Liver (tissue), 9 donors: Measurements from ENCODE around the gene ZNF365. TPM values are rescaled to one million over a fixed set of nuclear protein-coding genes. Genes with fewer than 3 reads are reported as not detected.
"Not testable (repeated sequence)": the region's sequence is repeated elsewhere in the genome, so short reads cannot be mapped to it uniquely, and the experiment has no call there.

Experiments used
- DNase-seq: peaks from one replicate; pipeline ENCODE4 v3.0.0-alpha.2; 2017; ENCODE audit warnings: low spot score
- H3K27ac ChIP-seq, 2 donors: one replicate each; pipeline ENCODE4 v1.7.0; 2013; ENCODE audit warnings: inconsistent platforms in 2 of 2, low read length in 2 of 2, control low read depth in 1 of 2, low read depth in 1 of 2, mild to moderate bottlenecking in 1 of 2
- H3K27me3 ChIP-seq, 4 donors: one replicate each; pipeline versions ENCODE4 v1.6.1 to v1.7.0; 2013; ENCODE audit warnings: low read length in 3 of 4, inconsistent platforms in 1 of 4, mild to moderate bottlenecking in 1 of 4, moderate library complexity in 1 of 4; ENCODE audit not compliant: control insufficient read depth in 4 of 4, insufficient read depth in 4 of 4
- H3K36me3 ChIP-seq, 4 donors: one replicate each; pipeline versions ENCODE4 v1.6.1 to v1.7.0; 2013; ENCODE audit warnings: low read length in 3 of 4, mild to moderate bottlenecking in 3 of 4, low read depth in 1 of 4, moderate library complexity in 1 of 4; ENCODE audit not compliant: control insufficient read depth in 4 of 4, insufficient read depth in 3 of 4
- H3K4me1 ChIP-seq, 4 donors: one replicate each; pipeline versions ENCODE4 v1.6.1 to v1.7.0; 2013; ENCODE audit warnings: low read length in 3 of 4, mild to moderate bottlenecking in 3 of 4, moderate library complexity in 1 of 4; ENCODE audit not compliant: control insufficient read depth in 4 of 4, insufficient read depth in 4 of 4
- H3K4me3 ChIP-seq, 3 donors: one replicate each; pipeline versions ENCODE4 v1.6.1 to v1.7.0; 2013; ENCODE audit warnings: low read length in 3 of 3, control low read depth in 1 of 3, low read depth in 1 of 3, mild to moderate bottlenecking in 1 of 3
- H3K9ac ChIP-seq, 2 donors: one replicate each; pipeline ENCODE4 v1.7.0; 2013; ENCODE audit warnings: low read length in 2 of 2, mild to moderate bottlenecking in 2 of 2, moderate library complexity in 2 of 2, control low read depth in 1 of 2, low read depth in 1 of 2
- H3K9me3 ChIP-seq, 4 donors: one replicate each; pipeline versions ENCODE4 v1.6.1 to v1.7.0; 2013; ENCODE audit warnings: low read length in 3 of 4; ENCODE audit not compliant: control insufficient read depth in 4 of 4
- FOXA1 ChIP-seq: IDR thresholded peaks from 2 replicates; pipeline ENCODE4 v1.6.1; 2016; ENCODE audit warnings: antibody characterized with exemption
- FOXA2 ChIP-seq: IDR thresholded peaks from 2 replicates; pipeline ENCODE4 v1.6.1; 2016; ENCODE audit warnings: antibody characterized with exemption
- HNF4A ChIP-seq, 2 donors: conservative IDR thresholded peaks; 2 replicates each; pipeline ENCODE4 v1.6.1; 2016; ENCODE audit warnings: antibody characterized with exemption in 2 of 2, mild to moderate bottlenecking in 2 of 2
- HNF4G ChIP-seq: IDR thresholded peaks from 2 replicates; pipeline ENCODE4 v1.6.1; 2016; ENCODE audit warnings: antibody characterized with exemption
- JUND ChIP-seq, 2 donors: IDR thresholded peaks; 2 replicates each; pipeline ENCODE4 v1.6.1; 2016; ENCODE audit warnings: antibody characterized with exemption in 2 of 2
- WGBS: extraction: QIAGEN DNeasy Blood & Tissue Kit; methylation state at CpG from one replicate; pipeline ENCODE4 v1.1.7; 2013; 5-methylcytosine and 5-hydroxymethylcytosine counted together
- polyA plus RNA-seq, 2 donors: library from polyadenylated mRNA; stranded (reverse) in 1 of 2; unstranded in 1 of 2; fragments of 200-250 nt in 1 of 2; fragments of >200 nt in 1 of 2; fragmentation: Nextera tagmentation in 1 of 2; extraction: Ambion mirVana in 1 of 2; gene quantifications; one replicate each; pipeline versions ENCODE4 v1.2.1 to v1.2.3, GENCODE V29; 2013 to 2015
- total RNA-seq, 2 donors: library from RNA; depleted of rRNA; stranded (reverse); fragments of >200 nt; gene quantifications; one replicate each; pipeline ENCODE4 v1.2.3, GENCODE V29; 2014
- TF ChIP-seq, protein P1 (sequence below): IDR thresholded peaks from 2 replicates; pipeline ENCODE4 v1.6.1; 2016; ENCODE audit warnings: antibody characterized with exemption
- TF ChIP-seq, protein P2 (sequence below): fragments of 150-350 bp; IDR thresholded peaks from 2 replicates; pipeline ENCODE4 v1.5.1; 2017; ENCODE audit warnings: improper control_type of control experiment, low read depth, low read length; ENCODE audit not compliant: missing input control
- donor health status: healthy.
- donor health status: healthy.
- donor health status: healthy.
- donor health status: healthy.
- donor health status: healthy.

The ZNF365 gene
- total and polyA plus RNA-seq, 4 donors = under 0.01 TPM; not detected in 3

DNA sequence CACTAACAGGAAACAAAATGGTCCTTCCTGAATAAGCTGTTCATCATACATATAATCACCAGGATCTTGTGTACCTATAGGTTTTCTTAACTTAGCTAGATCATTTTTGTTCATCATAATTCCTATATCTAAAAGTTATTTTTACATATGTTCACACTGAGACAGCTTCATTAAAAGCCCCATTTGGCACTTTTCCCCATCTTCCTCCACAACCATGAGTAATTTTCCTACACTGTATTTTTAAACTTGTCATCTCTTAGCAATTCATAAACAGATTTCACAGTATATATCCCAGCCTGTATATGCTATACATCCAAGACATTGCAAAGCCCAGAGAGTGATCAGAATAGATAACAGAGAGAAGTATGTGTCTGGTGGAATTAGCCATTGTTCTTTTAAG lies 28.3 kb downstream of the ZNF365 start:
- Histone ChIP-seq H3K9ac (no peak overlapping the region), H3K36me3 (no peaks in the 10 kb centered on the region), H3K4me1 (no peaks in the 10 kb centered on the region), H3K4me3 (no peak overlapping the region), H3K27me3 (peaks cover 0 to 3% (median 0%) of the 10 kb centered on the region in 4 donors), H3K27ac (no peak overlapping the region), H3K9me3 (peaks cover 0 to 5% (median 4%) of the 10 kb centered on the region in 4 donors)
- DNase-seq = no peak
- TF ChIP-seq FOXA1 (no peak), JUND (IDR thresholded peaks at IDR 0.05) (no peak), FOXA2 (no peak), HNF4G (no peak)
- TF ChIP-seq, protein P1, sequence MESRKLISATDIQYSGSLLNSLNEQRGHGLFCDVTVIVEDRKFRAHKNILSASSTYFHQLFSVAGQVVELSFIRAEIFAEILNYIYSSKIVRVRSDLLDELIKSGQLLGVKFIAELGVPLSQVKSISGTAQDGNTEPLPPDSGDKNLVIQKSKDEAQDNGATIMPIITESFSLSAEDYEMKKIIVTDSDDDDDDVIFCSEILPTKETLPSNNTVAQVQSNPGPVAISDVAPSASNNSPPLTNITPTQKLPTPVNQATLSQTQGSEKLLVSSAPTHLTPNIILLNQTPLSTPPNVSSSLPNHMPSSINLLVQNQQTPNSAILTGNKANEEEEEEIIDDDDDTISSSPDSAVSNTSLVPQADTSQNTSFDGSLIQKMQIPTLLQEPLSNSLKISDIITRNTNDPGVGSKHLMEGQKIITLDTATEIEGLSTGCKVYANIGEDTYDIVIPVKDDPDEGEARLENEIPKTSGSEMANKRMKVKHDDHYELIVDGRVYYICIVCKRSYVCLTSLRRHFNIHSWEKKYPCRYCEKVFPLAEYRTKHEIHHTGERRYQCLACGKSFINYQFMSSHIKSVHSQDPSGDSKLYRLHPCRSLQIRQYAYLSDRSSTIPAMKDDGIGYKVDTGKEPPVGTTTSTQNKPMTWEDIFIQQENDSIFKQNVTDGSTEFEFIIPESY = no peak

DNA sequence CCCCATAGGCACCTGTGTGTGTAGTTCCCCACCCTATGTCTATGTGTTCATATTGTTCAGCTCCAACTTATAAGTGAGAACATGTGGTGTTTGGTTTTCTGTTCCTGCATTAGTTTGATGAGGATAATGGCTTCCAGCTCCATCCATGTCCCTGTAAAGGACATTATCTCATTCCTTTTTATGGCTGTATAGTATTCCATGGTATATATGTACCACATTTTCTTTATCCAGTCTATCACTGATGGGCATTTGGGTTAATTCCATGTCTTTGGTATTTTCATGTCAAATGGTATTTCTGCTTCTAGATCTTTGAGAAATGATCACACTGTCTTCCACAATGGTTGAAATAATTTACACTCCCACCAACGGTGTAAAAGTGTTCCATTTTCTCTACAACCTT lies 36.4 kb downstream of the ZNF365 start:
- H3K9ac ChIP-seq, H3K27me3 ChIP-seq: not testable (repeated sequence)
- WGBS = 73% methylated on average over 1 of the region's 1 CpG

DNA sequence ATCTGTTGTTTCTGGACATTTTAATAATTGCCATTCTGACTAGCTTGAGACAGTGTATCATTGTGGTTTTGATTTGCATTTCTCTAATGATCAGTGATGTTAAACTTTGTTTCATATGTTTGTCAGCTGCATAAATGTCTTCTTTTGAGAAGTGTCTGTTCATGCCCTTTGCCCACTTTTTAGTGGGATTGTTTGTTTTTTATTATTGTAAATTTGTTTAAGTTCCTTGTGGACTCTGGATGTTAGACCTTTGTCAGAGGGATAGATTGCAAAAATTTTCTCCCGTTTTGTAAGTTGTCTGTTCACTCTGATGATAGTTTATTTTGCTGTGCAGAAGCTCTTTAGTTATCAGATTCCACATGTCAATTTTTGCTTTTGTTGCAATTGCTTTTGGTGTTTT lies 36.8 kb downstream of the ZNF365 start:
- not testable (repeated sequence) for H3K9ac ChIP-seq, DNase-seq, H3K4me1 ChIP-seq, H3K27me3 ChIP-seq, H3K27ac ChIP-seq, H3K4me3 ChIP-seq, H3K36me3 ChIP-seq
- peaks cover 0 to 15% (median 9%) of the 10 kb centered on the region in 4 donors for H3K9me3 ChIP-seq
- WGBS = 21% methylated on average over 1 of the region's 1 CpG
- peak in 1 of 2 donors; percentile 16 for TF ChIP-seq HNF4A (conservative IDR thresholded peaks at IDR 0.05)

More for the DNA sequence above, 36.4 kb downstream of the ZNF365 start:
- not testable (repeated sequence) for H3K4me3 ChIP-seq, H3K27ac ChIP-seq, H3K36me3 ChIP-seq, H3K4me1 ChIP-seq, DNase-seq
- peaks cover 0 to 15% (median 9%) of the 10 kb centered on the region in 4 donors for H3K9me3 ChIP-seq

DNA sequence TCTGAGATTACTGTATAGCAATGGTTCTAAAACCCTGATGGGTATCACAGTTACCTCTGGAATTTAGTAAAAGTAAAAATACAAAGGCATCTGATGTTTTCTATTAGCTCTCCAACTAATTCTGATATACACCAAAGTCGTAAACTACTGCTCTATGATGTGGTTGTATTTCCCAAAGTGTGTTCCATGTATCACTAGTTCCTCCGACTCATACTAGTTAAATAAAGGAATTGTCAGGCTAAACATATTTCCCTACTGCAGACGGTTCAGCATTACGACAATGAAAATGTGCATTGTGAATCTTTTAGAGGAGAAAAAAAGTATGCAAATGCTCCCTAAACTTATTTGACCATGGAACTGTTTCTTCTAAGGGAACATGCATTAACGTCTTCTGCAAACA lies 38.9 kb downstream of the ZNF365 start:
- 87% methylated on average over 5 of the region's 5 CpGs for WGBS
- Histone ChIP-seq H3K27me3 (peaks cover 0 to 7% (median 0%) of the 10 kb centered on the region in 4 donors), H3K4me3 (no peak overlapping the region), H3K4me1 (no peaks in the 10 kb centered on the region), H3K27ac (no peak overlapping the region), H3K9me3 (peaks cover 0 to 7% (median under 1%) of the 10 kb centered on the region in 4 donors), H3K9ac (no peak overlapping the region), H3K36me3 (no peaks in the 10 kb centered on the region)
- no peak for DNase-seq
- TF ChIP-seq, protein P2, sequence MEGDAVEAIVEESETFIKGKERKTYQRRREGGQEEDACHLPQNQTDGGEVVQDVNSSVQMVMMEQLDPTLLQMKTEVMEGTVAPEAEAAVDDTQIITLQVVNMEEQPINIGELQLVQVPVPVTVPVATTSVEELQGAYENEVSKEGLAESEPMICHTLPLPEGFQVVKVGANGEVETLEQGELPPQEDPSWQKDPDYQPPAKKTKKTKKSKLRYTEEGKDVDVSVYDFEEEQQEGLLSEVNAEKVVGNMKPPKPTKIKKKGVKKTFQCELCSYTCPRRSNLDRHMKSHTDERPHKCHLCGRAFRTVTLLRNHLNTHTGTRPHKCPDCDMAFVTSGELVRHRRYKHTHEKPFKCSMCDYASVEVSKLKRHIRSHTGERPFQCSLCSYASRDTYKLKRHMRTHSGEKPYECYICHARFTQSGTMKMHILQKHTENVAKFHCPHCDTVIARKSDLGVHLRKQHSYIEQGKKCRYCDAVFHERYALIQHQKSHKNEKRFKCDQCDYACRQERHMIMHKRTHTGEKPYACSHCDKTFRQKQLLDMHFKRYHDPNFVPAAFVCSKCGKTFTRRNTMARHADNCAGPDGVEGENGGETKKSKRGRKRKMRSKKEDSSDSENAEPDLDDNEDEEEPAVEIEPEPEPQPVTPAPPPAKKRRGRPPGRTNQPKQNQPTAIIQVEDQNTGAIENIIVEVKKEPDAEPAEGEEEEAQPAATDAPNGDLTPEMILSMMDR = no peak
